Activated CD8-positive, alpha-beta memory T cell treated with anti-CD3 and anti-CD28 coated beads, Interleukin-2, amount 50 U/mL, for 4 hours (primary cell): ENCODE results near the gene ARL4A.

ENCODE experiments used
- DNase-seq: peaks from one replicate; pipeline ENCODE4 v3.0.0-alpha.2; 2020

The ARL4A gene

DNA sequence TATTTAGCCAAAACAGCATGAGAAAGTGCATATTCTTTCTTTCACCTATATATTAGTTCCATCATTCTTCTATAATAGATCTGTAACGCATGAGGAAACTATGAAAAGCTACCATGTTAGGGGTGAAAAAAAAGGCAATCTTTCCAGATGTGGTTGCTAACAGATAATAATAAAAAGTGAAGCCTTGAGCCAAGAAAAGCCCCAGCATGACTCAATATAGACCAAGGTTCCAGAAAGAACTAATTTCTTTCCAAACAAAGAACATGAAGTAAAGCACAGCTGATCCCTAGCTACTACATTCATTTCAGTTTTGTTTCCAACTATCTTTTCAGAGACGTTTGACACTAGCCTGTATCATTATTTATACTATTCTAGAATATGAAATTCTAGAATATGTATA lies 16.4 kb downstream of the ARL4A start:
- no peak for DNase-seq

DNA sequence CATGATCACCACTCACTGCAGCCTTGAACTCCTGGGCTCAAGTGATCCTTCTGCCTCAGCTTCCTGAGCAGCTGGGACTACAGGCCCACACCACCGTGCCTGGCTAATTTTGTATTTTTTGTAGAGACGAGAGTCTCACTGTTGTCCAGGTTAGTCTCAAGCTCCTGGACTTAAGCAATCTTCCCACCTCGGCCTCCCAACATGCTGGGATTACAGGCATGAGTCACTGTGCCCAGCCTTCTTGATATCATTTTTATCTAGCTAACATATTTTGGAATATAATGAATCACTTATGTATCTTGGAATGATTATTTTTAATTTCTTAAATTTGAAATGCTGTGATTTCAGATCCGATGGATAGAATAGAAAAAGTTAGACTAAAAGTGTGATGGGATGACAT lies 18.4 kb downstream of the ARL4A start:
- no peak for DNase-seq

DNA sequence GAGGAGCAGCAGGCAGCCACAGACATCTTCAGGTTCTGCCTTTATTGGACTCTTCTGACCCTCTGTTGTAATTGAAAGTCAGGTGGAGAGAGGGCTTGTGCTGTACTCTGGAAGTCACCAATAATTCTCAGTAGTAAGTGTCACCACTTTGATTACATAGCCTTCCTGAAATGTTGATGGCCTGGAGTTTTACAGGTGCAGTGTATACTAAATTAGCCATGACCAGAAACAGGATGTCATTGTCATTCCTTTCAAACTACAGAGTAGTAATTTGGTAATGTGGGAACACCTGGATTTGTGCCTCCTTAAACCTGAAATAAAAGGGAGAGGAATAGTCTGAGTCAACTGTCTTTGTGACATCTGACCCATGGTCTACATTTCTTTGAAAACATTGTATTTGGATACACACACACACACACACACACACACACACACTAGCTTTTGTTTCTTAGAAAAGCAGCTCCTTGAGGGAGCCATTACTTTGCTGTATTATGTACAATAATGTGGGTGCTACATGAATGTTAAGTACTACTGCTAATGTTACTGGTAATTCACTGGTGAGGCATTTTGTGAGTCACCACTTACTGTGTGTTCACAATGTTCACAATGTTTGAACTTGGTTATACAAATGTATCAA lies 19.6 kb downstream of the ARL4A start:
- no peak for DNase-seq

DNA sequence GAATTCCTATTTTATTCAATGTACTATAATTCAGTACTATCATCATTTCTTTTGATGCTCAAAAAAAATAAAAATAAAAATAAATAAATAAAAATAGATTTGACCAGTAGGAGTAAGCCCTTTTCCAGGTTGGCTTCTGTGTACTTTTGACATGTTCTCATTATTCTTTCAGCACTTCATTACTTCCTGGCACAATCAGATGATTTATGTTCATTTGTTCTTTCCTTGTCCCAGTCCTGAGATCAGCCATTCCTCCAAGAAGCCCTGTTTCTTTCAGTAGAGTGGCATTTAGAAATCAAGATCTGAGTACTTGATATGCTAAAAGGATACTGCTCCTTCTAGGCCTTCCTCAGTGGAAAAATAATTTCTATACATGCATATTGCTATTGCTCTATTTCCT lies 20.9 kb downstream of the ARL4A start:
- no peak for DNase-seq

DNA sequence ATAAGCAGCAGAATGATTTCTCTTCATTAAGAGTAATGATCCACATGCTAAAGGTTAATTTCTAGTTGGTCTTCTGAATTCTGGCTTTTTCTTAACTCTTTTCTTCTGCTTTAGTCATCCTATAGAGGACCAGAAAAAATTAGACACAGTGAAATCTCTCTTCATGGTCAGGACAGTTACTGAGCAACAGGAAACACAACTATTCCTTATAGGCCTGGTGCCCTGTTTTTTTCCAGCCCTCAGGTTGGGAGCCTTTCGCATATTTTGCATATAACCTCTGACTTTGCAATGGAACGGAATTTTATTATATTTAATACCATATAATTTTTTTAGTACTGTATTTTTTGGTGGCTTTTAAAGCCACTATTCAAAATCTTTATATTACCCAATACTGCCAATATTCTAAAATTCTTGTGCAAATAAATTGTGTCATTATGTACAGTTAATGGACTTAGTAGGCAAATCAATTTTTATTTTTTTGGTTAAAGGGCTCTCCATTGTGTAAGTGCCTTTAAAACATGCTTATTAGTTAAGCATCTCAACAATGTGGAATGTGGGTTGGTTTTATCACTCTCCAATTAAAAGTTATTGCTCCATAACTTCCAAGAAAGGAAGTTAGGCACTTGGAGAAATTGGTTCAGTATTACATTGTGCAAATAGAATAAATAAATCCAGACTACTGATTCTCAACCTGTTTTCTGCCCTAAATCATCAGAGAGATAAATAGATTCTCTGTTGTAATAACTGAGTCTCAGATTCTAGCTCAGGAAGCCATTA lies 22.5 kb downstream of the ARL4A start:
- DNase-seq: no peak

DNA sequence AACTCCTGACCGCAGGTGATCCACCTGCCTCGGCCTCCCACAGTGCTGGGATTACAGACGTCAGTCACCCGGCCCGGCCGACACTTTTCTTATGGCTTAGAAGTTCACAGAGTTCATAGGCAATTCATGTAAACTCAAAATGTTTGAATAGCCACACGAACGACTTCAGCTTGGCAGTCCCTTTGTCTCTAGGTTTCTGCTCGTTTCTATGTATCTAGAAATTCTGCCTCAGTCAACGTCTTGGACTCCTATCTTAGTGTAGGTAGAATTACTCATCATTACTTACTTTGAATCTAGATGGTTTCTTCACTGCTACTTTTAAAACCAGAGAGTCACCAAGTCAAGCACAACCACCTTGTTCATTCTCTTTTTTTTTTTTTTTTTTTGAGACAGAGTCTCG lies 23.7 kb downstream of the ARL4A start:
- no peak for DNase-seq

DNA sequence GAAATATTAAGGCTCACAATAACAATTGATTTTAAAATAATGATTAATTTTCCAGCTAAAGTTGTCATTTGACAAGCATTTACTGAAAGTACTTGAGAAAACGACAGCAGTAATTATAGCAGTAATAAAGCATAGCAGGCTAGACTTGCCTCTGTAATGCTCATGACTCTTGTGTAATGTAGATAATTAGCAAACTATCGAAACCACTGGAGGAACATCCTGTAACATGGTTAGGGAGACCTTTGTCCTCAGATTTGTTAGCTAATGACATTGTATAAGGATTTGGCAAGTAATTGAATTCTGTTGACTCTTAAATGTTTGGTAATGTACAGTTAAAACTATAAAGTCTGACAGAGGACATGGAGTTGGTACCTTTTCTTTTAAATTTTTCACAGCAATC lies 24.8 kb downstream of the ARL4A start:
- DNase-seq: no peak

DNA sequence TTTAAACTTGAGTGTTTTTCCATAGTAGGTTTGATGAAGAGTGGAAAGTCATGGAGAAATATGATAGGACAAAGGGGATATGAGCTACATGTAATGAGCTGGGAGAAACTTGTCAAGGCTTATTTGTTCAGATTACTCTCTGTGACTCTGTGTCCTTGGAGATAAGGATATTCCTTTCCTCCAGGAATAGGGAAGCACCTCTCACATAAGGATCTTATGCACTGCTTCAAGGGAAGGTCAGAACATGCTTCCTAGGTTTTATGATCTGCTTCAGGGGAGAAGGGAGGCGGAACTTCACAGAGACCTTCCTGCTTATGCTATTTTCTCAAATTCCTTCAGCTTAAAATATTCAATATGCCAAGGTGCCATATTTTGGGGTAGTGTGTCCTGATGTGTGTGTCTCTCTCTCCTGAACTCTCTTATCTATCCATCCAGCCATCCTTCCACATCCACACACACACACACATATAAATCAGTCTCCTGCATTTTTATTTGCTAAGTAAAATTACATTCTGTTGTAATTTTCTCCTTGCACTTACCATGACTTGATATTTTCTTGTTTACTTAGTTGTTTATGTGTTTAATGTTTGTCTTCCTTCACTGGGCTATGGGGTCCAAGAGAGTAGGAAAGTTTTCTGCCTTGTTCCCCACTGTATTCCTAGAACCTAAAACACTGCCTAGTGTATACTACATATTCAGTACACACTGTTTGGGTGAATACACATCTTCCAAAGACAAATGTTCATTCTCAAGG lies 26.4 kb downstream of the ARL4A start:
- no peak for DNase-seq

DNA sequence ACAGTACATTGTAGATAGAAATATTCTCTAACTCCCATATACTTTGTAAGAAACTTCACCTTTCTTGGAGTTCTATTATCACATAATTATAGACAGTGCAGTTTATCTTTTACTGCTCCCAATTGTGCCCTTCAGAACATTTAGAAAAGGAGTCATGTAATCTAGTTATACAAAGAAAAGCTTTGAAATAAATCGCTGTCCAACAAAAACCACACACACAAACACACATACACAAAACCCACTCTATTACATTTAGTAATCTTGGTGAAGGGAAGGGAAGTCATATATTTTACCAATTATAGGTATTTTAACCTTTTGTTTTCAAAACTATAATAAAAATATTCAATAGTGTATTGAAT lies 26.9 kb downstream of the ARL4A start:
- no peak for DNase-seq

DNA sequence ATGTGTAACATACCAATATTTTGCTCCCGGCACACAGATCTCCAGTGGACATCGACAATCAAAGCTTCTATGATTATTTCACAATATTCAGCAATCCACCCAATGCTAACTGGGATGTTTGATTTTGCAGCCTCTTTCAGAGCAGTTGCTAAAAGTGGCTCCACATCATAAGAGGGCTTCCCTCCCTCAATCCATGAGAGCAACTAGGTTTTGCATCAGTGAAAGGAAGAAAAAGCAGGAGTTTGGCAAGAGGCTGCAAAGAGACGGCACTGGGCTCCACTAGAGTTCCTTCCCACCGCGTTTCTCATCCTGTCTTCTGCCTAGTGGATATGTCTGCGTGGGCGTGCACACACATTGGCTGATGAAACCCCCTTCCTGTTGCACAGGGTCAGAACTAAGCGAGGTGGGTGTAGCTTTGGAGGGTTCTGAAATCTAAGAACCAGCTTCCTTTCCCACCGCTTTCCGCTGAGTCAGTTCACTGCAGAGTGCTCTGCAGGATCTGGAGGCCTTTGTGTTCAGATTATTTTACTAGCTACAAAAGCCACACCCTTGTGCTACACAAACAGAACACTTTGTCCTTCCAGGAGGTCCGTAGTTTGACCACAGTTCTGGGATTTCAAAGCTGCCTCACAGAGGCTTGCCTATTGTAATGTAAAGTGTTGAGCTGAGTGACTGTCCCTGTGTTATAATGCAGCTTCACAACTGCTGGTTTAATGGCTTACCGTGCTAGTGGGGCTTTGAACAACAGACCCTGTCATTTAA lies 28.1 kb downstream of the ARL4A start:
- peak; percentile 15 for DNase-seq

DNA sequence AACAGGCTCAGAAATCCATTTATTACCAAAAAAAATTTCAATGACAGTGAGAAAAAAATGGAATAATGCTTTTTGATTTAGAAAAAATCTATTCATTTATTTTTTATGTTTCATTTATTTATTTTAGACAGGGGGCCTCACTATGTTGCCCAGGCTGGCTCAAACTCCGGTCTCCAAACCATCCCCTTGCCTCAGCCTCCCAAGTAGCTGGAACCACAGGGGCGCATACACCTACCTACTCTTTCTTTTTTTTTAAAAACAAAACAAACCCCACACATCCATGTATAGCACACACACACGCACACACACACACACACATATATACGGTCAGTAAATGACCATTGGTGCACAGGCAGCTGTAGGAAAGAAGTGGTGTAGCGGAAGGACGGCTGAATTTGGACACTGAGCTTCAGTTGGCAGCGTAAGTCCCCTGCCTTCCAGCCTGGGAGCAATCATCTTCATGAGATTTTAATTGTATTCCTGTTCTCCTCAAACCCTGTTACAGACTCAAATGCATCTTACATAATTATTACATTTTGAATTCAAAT lies 28.8 kb downstream of the ARL4A start:
- DNase-seq: no peak

DNA sequence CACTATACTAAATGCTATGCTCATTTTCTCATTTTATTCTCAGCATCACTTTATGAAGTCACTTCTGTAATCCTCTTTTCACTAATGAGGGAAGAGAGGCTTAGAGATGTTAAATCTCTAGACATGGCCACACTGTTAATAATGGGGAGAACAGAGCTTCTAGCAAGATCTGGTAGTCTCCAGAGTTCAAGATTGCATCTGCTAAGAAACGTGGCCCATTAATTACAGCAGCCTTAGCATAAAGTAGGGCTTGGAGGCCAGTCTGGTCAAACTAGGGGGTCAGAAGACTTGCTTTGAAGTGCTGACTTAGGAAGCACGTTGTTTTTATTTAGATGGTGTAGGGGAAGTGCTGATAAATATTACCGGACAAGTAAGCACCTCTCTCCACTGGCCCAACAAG lies 29.3 kb downstream of the ARL4A start:
- no peak for DNase-seq

DNA sequence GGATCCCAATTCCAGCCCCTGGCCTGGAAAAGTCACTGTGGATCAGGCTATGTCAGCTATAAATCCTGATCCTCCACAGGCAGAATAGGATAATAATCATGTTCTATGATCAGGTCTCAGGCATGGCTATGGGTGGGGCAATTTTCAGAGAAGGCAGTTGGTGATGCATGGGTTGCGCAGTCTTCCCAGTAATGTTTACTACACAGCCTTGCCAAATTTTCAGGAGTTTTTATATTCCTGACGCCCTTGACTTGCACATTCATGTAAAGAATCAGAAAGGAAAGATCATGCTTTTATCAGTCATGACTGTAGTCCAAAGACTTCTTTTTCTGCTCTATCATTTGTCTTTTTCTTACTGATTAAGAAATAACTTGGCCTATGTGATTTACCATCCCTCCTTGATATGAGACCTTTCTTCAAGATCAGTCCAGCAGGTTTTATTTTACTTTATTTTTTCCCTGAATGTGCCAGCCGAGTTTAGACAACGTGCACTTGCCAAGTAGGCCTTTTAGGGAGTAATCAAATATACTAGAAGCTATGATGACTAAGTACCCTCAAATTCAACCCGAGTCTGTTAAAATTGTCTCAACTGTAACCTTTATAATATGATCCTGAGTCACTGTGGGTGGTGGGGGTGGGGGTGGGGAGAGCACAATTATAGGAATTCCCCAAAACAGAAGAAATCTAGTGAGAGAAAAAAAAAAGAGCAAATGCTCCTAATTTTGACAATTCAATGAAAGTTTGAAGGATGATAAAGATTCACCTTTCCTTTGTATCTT lies 31.9 kb downstream of the ARL4A start:
- DNase-seq: no peak

DNA sequence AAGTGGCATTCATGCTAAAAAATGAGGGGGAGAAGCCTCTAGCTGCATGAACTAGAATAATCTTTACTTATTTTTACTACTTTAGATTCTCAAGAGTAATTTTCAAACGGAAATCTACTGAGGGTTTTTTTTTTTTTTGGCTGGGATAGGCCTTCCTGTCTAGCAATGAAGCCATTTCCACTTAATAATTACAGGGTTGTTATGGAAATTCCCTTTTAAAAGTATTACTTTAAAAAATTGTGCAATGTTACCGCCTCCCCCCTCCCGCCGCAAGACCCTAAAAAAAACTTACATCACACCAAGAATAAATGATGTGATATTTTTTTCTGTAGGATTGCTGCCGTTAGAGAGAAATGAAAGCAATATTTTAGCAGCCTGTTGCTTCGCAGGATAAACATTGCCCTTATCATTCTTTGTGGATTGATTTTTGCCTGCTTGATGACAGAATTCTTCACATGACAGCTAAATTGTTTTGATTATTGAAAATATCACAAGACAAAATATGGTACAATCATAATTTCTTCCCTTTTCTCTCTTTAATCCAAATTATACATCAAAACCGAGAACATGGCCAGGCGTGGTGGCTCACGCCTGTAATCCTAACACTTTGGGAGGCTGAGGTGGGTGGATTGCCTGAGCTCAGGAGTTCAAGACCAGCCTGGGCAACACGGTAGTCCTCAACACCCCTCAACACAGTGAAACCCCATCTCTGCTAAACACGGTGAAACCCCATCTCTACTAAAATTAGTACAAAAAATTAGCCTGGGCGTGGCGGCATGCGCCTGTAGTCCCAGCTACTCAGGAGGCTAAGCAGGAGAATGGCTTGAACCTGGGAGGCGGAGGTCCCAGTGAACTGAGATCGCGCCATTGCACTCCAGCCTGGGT lies 32.8 kb downstream of the ARL4A start:
- no peak for DNase-seq

DNA sequence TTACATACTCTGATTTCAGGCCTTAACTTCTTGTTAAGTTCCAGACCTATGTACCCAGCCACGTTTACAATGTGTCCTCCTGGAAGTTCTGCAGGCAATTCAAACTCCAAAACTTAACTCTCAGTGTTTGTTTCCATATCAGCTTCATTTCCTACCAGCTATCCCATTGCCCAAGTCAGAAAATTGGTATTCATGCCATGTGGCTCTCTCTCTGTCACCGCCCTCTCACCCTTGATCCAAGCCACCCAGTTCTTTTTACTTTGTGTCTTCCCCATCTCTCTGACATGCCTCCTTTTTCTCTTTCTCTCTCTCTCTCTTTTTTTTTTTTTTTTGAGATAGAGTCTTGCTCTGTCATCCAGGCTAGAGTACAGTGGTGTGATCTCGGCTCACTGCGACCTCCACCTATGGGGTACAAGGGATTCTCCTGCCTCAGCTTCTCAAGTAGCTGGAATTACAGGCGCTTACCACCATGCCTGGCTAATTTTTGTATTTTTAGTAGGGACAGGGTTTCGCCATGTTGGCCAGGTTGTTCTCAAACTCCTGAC lies 33.9 kb downstream of the ARL4A start:
- DNase-seq: no peak

DNA sequence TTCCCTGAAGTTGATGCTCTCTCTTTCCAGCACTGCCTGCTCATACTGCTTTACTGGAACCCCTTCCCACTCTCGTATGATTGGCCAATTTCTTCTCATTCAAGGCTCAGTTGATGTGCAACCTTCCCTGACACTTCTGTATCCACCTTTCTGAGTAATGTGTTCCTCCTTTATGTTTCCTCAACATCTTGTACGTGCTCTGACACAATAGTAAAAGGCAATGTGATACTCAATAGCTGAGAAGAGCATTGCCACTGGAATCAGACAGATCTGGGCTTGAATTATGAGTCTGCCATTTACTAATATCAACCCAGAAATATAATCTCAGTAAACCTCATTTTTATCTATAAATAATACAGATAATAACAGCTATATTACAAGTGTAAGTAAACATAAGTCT lies 34.7 kb downstream of the ARL4A start:
- no peak for DNase-seq

DNA sequence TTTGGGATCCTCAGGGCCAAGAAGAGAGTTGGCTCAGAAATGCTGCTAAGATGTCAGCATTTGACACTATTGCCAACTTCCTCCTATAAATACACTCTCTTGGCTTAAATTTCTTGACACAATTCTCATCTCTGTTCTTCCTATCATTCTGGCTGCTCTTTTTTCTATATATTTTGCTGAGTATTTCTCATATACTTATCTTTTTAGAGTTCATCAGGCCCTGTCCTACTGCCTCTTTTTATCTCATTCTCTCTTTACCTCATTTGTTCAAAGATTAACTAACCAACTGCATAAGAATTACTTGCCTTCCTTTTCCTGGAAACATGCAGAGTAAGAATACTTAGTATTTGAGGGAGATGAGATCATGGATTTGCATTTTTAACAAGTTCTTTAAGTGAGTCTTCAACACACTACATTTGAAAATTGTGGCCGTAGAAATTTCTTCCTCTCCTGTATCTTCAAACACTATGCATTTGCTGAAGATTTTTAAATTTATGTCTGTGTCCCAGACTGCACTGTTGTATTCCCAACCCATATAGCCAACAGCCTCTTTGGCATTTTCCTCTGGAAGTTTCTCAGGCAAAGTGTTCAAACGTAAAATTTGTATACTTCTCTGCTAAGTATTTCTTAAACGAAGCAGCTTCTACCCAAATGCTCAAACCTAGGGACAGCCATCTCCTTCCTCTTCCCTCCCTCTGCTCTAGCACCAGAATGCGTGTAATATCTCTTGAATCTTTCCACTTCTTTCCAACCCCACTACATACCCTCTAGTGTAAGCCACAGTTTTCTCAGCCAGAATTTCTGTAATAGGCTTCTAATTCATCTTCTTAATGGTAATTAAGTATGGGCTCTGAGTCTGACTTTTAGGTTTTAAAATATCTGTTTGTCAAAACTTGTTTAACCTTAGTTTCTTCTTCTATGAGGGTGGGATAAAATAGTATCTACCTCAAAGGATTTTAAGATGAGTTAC lies 35.5 kb downstream of the ARL4A start:
- no peak for DNase-seq

DNA sequence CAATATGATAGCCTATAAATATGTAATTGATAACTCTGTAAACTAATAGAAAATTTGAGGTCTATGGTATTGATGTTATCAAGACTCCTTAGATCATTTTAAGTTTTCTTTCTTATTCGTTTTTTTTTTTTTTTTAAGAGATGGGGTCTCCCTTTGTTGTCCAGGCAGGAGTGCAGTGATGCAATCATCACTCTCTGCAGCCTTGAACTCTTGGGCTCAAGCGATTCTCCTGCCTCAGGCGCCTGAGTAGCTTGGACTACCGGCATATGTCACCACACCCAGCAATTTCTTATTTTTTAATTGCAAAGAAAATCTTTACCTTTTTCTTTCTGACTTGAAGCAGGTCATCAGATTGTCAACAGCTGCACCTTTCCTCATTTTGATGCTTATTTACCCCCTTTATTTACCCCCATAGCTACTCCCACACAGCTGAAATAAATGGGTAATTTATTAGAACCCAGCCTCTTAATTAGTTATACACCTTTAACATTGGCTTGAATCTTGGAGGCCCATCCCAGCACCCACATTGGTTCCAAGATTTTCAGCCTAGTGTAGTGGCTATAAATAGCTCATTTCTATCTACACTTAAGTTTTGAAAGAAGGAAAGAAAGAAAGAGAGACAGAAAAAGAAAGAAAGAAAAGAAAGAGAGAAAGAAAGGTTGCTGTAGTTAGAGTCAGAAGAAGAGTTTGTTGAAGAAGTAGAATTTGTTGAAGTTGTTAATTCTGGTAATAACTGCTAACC lies 38.3 kb downstream of the ARL4A start:
- no peak for DNase-seq

DNA sequence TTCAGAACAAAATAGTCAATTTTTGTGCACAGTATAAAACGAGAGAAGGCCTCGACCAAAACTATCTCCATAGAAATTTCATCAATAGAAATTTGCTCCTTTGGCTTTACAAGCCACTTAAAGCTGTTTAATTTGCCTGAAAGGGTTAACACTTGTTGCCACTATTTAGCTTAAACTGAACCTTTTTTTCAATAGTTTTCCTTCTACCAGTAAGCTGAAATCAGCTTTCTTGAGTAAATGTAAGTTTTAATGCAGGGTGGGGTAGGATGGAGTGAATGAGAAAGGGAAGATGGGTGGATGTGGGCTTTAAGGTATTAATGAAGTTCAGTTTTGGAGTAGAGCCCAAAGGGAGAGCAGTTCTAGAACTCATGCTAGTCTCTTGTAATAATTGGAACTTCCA lies 39.5 kb downstream of the ARL4A start:
- DNase-seq: no peak
